ENCODE results near the gene SBNO1.
A peak's percentile ranks its signal among the peaks of the same experiment; 100 is the strongest.
"Not testable (repeated sequence)": the region's sequence is repeated elsewhere in the genome, so short reads cannot be mapped to it uniquely, and the experiment has no call there.

The SBNO1 gene

GRCh38 chr12:123268850-123269249 is 95.8 kb downstream of the SBNO1 start:
- peak; percentile 58 for DNase-seq

GRCh38 chr12:123267991-123268843 is 96.4 kb downstream of the SBNO1 start:
- peak; percentile 73 for DNase-seq

- DNase-seq = no peak
Measured at GRCh38 chr12:123267335-123267920, 97.2 kb downstream of the SBNO1 start.

DNA sequence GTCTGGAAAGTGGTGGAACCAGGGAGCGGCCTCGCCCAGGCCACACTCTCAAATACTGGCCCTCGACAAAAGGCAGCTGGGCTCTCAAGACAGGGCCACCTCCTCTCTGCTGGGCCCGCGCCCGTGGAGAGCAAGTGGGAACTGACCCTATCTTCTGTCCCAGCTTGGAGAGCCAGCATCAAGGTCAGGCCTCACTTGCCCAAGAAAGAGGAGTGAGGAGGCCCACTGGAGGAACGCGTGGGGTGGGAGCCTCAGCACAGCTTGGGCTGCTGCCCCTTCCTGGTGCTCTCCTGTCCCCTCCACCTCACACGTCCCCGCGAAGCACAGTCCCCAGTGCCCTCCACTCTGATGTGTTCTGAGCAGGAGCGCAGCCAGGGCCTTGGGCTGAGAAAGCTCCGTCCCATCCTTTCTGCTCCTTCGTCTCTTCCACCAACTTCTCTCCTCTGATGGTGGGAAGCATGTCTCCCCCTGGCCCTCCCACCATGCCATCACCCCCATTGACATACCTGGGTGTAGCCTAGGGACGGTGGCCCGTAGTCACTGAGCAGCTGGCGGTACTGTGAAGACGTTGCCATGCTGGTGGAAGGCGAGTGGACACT is 97.9 kb downstream of the SBNO1 start:
- no peak for DNase-seq

DNA sequence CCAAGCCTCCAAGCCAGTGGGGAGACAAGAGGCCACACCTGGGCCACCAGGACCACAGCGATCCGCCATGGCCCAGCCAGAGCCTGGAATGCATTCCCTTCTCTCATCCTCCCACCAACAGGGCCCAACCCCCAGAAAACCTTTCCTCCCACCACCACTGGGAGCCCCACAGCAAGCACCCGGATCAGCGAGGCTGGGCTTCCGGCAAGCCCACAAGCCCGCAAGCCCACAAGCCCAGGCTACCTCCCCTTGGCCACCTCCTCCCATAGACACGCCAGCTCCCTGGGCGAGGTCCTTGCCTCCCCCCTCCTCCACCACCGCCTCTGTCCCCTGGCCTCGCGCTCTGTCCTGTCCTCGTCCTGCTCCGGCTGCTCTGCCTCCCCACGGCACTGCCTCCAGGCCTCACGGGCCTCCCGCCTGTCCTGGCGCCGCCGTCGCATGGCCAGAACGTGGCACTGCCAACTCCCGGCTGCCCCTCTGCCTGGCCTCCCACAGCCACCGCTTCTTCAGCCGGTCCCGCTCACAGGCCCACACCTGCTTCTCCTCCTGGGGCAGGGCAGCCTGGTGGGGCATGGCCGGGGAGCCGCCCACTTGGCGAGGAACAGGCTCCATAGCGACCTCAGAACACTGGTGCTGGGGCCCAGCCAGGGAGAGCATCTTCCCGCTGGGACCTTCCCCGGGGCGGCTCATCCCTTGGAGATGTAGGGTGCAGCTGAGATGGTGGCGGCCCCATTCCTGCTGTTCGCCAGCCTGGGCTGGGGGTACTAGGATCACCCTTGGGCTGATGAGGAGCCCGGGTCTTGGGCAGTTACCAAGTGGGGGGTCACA is 98.6 kb downstream of the SBNO1 start:
- DNase-seq = no peak

GRCh38 chr12:123264642-123265041 is 100.0 kb downstream of the SBNO1 start:
- peak; percentile 10 for DNase-seq

DNA sequence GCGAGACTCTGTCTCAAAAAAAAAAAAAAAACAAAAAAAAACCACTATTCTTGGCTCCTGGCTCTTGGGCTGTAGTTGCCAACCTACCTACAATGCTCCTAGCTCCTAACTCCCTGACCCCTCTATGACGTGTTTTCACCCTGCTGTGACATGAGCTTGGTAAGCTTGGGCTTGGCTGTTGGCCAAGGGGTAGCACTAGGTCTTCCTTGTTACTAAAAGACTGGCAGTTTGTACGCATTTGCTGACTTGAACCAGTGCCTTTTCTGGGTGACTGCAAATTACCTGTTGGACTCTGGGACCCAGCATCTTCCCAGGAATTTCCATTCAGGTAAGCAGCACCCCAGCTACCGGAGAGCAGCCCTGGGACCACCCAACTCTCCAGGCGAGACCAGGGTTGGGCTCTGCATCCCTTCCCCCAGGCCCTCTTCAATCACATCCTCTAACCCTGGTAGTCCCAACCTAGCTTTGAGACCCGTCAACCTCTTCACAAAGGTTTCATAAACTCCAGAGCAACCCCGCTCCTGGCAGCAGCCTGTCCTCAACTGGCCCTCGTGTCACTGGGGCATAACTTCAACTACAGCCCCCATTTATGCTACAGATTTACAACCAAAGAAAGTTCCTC is 101.3 kb downstream of the SBNO1 start:
- DNase-seq = no peak

- DNase-seq = no peak
Measured at GRCh38 chr12:123261196-123261595, 103.5 kb downstream of the SBNO1 start.

- no peak for DNase-seq
Measured at GRCh38 chr12:123260081-123260480, 104.6 kb downstream of the SBNO1 start.

DNA sequence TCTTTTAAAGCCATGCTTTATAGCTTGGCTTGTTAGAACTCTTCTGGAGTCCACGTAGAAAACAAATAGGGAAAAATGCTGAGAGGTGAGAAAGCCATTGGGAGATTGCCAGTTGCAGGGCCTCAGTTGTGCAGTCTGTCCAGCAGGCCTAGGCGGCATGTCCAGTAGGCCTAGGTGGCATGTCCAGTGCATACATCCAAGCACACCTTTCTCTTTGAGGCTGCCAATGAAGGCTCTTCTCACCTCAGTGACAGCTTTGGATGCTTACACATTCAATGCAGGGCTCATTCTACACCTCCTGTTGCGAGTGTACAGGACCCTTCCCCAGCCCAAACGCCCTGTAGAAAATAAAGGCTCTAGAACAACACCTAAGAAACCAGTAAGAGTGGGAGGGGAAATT is 106.1 kb downstream of the SBNO1 start:
- DNase-seq = no peak

DNA sequence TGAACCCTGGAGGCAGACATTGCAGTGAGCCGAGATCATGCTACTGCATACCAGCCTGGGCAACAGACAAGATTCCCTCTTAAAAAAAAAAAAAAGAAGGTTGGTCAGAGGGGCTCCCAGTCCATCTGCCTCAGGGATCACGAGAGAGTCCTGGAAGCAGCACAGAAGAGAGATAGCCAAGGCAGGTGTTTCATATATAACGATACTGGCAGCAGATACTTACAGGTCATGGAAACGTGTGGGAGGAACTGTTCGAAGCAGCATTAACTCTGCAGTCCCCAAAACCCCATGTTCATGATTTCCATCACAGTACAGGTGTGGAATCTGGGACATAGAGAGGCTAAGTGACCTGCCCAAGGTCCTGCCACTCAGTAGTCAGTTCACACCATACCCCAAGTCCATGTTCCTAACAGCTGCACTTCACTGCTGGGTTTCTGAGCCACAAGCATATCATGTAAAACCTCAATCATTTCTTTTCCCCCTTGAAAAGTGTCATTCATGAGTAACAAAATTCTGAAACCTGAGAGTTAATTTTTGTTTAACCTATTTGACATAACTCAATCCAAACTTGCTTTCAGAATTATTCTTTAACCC is 109.7 kb downstream of the SBNO1 start:
- no peak for DNase-seq

DNA sequence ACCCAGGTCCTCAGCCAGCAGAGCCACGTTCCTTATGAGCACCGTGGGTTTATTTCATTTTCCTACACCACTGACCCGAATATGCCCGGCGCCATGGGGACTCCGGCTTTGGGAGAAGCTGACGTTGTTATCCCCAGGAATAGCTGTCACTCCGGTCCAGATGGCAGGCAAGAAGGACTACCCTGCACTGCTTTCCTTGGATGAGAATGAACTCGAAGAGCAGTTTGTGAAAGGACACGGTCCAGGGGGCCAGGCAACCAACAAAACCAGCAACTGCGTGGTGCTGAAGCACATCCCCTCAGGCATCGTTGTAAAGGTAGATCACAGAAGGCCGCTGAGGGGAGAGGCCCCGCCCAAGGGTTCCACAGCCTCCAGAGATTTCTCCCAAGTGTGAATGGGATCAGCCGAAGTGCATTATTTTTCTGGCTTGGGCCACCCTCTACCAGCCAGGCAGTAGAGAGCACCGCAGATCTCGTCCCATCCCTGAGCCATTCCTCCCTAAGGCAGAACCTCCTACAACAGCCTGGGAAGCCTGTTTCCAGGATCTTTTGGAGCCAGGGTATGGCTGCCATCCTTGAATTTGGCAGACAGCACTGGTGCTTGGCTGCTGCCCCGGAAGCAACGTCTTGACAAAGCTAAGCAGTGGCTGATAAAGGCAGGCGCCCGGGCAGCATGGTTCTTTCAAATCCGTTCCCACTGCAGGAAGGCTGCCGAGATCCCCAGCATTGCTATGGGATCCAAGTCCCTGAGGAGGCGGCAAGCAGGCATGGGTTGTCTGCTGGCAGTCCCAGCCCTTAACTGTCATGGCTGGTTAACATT is 110.8 kb downstream of the SBNO1 start:
- peak; percentile 65 for DNase-seq

DNA sequence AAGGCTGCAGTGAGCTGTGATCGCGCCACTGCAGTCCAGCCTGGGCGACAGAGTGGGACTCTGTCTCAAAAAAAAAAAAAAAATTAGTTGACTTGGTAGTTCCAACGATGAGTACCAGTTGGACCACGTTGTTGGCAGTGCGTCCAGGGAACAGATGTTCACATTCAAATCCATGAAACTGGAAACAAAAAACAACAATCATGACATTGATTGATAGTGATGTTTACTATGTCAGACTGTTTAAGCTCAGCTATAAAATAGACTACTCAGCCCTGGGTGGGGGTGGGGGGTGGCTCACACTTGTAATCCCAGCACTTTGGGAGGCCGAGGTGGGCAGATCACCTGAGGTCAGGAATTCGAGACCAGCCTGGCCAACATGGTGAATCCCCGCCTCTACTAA is 112.3 kb downstream of the SBNO1 start:
- DNase-seq = not testable (repeated sequence)

DNA sequence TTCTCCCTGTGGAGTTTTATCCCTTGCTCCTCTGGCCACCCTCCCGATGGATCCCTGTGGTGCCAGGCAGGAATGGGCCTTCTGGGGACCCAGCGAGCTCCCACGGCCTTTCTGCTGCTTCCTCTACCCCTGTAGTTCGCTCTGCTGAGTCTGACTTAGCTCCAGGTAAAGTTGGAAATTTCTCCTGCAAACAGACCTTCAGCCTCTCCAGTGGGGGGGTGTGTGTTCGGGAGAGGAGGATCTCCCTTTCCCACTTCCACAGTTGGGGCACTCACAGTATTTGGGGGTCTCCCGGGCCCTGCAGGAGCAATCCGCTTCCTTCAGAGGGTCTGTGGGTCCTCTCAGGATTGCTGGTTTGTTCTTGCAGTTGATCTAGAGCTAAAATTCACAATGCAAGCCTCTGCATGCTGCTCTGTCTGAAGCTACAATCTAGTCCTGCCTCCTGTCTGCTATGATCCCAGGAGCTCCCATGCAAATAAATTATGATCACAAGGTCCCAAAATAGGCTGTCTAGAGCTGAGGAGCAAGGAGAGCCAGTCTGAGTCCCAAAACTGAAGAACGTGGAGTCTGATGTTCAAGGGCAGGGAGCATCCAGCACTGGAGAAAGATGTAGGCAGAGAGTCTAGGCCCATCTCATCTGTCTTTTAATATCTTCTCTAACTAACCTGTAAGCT is 113.1 kb downstream of the SBNO1 start:
- no peak for DNase-seq

DNA sequence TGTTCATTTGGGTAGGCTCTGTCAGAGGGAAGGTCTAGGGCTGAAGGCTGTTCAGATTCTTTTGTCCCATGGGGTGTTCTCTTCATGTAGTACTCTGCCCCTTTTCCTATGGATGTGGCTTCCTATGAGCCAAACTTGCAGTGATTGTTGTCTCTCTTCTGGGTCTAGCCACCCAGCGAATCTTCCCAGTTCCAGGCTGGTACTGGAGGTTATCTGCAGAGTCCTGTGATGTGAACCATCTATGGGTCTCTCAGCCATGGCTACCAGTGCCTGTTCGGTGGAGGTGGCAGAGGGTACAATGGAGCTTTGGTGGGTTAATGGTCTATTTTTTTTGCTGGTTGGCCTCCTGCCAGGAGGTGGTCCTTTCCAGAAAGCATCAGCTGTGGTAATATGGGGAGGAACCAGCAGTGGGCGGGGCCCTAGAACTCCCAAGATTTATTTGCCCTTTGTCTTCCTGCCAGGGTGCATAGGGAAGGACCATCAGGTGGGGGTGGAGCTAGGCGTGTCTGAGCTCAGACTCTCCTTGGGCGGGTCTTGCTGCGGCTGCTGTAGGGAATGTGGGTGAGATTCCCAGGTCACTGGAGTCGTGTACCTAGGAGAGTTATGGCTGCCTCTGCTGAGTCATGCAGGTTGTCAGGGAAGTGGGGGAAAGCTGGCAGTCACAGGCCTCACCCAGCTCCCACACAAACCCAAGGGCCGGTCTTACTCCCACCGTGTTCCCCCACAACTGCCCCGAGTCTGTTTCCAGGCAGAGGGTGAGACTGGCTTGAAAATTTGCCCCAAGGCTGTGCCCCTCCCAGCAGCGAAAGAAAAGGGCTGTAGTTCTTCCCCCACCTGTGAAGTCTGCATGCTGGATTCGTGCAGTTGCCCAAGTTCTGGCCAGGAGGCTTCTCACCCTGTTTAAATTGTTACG is 113.9 kb downstream of the SBNO1 start:
- no peak for DNase-seq

DNA sequence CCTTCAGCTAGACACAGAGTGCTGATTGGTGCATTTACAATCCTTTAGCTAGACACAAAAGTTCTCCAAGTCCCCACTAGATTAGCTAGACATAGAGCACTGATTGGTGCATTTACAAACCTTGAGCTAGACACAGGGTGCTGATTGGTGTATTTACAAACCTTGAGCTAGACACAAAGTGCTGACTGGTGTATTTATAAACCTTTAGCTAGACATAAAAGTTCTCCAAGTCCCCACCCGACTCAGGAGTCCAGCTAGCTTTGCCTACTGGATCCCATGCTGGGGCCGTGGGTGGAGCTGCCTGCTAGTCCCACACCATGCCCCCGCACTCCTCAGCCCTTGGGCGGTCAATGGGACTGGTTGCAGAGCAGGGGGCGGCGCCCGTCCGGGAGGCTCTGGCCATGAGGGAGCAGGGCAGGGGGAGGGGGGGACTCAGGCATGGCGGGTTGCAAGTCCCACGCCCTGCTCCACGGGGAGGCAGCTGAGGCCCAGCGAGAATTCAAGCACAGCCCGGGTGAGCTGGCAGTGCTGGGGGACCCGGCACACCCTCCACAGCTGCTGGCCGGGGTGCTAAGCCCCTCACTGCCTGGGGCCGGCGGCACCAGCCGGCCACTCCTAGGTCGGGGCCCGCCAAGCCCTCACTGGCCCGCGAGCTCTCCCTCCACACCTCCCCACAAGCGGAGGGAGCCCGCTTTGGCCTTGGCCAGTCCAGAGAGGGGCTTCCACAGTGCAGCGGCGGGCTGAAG is 115.5 kb downstream of the SBNO1 start:
- DNase-seq = not testable (repeated sequence)

GRCh38 chr12:123248129-123248528 is 116.5 kb downstream of the SBNO1 start:
- not testable (repeated sequence) for DNase-seq

DNA sequence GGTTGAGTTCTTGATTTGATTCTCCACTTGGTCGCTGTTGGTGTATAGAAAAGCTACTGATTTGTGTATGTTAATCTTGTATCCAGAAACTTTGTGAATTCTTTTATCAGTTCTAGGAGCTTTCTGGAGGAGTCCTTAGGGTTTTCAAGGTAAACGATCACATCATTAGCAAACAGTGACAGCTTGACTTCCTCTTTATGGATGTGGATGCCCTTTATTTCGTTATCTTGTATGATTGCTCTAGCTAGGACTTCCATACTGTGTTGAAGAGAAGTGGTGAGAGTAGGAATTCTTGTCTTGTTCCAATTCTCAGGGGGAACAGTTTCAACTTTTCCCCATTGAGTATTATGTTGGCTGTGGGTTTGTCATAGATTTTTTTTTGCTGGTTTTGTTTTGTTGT is 119.0 kb downstream of the SBNO1 start:
- no peak for DNase-seq

Data from midbrain (tissue), 1 donor.